Measurements from ENCODE around the gene NT5C1A.

GRCh38 chr1:39695016-39695415, 23.1 kb upstream of the NT5C1A start:
- TF ChIP-seq, protein P1, sequence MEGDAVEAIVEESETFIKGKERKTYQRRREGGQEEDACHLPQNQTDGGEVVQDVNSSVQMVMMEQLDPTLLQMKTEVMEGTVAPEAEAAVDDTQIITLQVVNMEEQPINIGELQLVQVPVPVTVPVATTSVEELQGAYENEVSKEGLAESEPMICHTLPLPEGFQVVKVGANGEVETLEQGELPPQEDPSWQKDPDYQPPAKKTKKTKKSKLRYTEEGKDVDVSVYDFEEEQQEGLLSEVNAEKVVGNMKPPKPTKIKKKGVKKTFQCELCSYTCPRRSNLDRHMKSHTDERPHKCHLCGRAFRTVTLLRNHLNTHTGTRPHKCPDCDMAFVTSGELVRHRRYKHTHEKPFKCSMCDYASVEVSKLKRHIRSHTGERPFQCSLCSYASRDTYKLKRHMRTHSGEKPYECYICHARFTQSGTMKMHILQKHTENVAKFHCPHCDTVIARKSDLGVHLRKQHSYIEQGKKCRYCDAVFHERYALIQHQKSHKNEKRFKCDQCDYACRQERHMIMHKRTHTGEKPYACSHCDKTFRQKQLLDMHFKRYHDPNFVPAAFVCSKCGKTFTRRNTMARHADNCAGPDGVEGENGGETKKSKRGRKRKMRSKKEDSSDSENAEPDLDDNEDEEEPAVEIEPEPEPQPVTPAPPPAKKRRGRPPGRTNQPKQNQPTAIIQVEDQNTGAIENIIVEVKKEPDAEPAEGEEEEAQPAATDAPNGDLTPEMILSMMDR (IDR thresholded peaks at IDR 0.05), result no peak
- TF ChIP-seq ZFX (IDR thresholded peaks at IDR 0.05; ENCODE audit: borderline replicate concordance), result no peak

All from 22Rv1 (cell line).